HG03469 (cell line): ENCODE data around the gene CDK2.

Experiments used
- ATAC-seq: cut with Tn5 transposase; IDR thresholded peaks from one replicate; pipeline ENCODE4 v1.9.1; 2021; ENCODE audit warnings: mild to moderate bottlenecking, moderate library complexity, moderate number of reproducible peaks; ENCODE audit not compliant: unreplicated experiment

CDK2 gene

GRCh38 chr12:55937981-55938380 is 28.6 kb upstream of the CDK2 start:
- no peak for ATAC-seq

GRCh38 chr12:55938826-55939501 is 27.7 kb upstream of the CDK2 start:
- ATAC-seq, result no peak

- peak; percentile 82 for ATAC-seq
These were observed 26.4 kb upstream of the CDK2 start for GRCh38 chr12:55940065-55940732.

- ATAC-seq, result no peak
These were observed 24.6 kb upstream of the CDK2 start for GRCh38 chr12:55942055-55942454.

GRCh38 chr12:55942577-55943136 is 24.0 kb upstream of the CDK2 start:
- no peak for ATAC-seq

- no peak for ATAC-seq
These were observed 20.1 kb upstream of the CDK2 start for GRCh38 chr12:55946553-55946952.

- no peak for ATAC-seq
These were observed 11.3 kb upstream of the CDK2 start for GRCh38 chr12:55955344-55955743.

GRCh38 chr12:55955800-55956508 is 10.7 kb upstream of the CDK2 start:
- no peak for ATAC-seq

- no peak for ATAC-seq
These were observed 9.3 kb upstream of the CDK2 start for GRCh38 chr12:55957106-55957859.

- ATAC-seq, result no peak
These were observed 2.9 kb upstream of the CDK2 start for GRCh38 chr12:55963760-55964159.

- no peak for ATAC-seq
These were observed 1.4 kb upstream of the CDK2 start for GRCh38 chr12:55965240-55965639.

GRCh38 chr12:55965941-55966407 is 656 bp upstream of the CDK2 start, which contains the start of gene PMEL:
Gene PMEL (minus strand): TSS chr12:55966042. CDS start chr12:55966011, 31 bp downstream.
- ATAC-seq, result no peak

- no peak for ATAC-seq
These were observed 2.7 kb downstream of the CDK2 start for GRCh38 chr12:55969356-55969755.

GRCh38 chr12:55970775-55971174 is 4.1 kb downstream of the CDK2 start:
- no peak for ATAC-seq

GRCh38 chr12:55972042-55972441 is 5.4 kb downstream of the CDK2 start:
- no peak for ATAC-seq

- ATAC-seq, result no peak
These were observed 5.8 kb downstream of the CDK2 start for GRCh38 chr12:55972456-55972855.

GRCh38 chr12:55972911-55973598 is 6.4 kb downstream of the CDK2 start:
- ATAC-seq, result no peak

GRCh38 chr12:55973599-55974307 is 7.1 kb downstream of the CDK2 start, which contains the start of gene RAB5B:
Gene RAB5B (plus strand): TSS chr12:55974078. CDS start chr12:55986961, 12,883 bp downstream.
- ATAC-seq, result peak; percentile 87

- ATAC-seq, result no peak
These were observed 7.7 kb downstream of the CDK2 start for GRCh38 chr12:55974308-55974730.
